NCI-H82 (cell line): Measurements from ENCODE around the gene IFITM10.
A peak's percentile ranks its signal among the peaks of the same experiment; 100 is the strongest.

Source experiments
- DNase-seq: peaks from one replicate; lab custom pipeline; 2025; lab: John Stamatoyannopoulos, UW

IFITM10 gene

GRCh38 chr11:1737080-1737757 is 13.2 kb downstream of the IFITM10 start:
- DNase-seq = no peak

- peak; percentile 10 for DNase-seq
Observed at GRCh38 chr11:1736447-1736992, 13.9 kb downstream of the IFITM10 start.

GRCh38 chr11:1735271-1735670 is 15.1 kb downstream of the IFITM10 start:
- no peak for DNase-seq

- no peak for DNase-seq
Observed at GRCh38 chr11:1734641-1735081, 15.7 kb downstream of the IFITM10 start.

- no peak for DNase-seq
Observed at GRCh38 chr11:1733716-1734640, 16.4 kb downstream of the IFITM10 start.

GRCh38 chr11:1733009-1733715 is 17.2 kb downstream of the IFITM10 start:
- no peak for DNase-seq

- no peak for DNase-seq
Observed at GRCh38 chr11:1732418-1733008, 17.9 kb downstream of the IFITM10 start.

GRCh38 chr11:1731451-1732059 is 18.8 kb downstream of the IFITM10 start:
- no peak for DNase-seq

- no peak for DNase-seq
Observed at GRCh38 chr11:1730059-1730629, 20.3 kb downstream of the IFITM10 start.

- no peak for DNase-seq
Observed at GRCh38 chr11:1729692-1730011, 20.7 kb downstream of the IFITM10 start.

- no peak for DNase-seq
Observed at GRCh38 chr11:1728931-1729691, 21.3 kb downstream of the IFITM10 start.

GRCh38 chr11:1728301-1728700 is 22.1 kb downstream of the IFITM10 start:
- no peak for DNase-seq

- DNase-seq = no peak
Observed at GRCh38 chr11:1727861-1728260, 22.5 kb downstream of the IFITM10 start.

GRCh38 chr11:1727096-1727690 is 23.2 kb downstream of the IFITM10 start:
- DNase-seq = no peak

- DNase-seq = no peak
Observed at GRCh38 chr11:1719781-1720180, 30.6 kb downstream of the IFITM10 start.

- no peak for DNase-seq
Observed at GRCh38 chr11:1718326-1718725, 32.1 kb downstream of the IFITM10 start.

GRCh38 chr11:1717745-1718144 is 32.6 kb downstream of the IFITM10 start:
- no peak for DNase-seq

GRCh38 chr11:1714908-1715885 is 35.2 kb downstream of the IFITM10 start:
- no peak for DNase-seq

- DNase-seq = no peak
Observed at GRCh38 chr11:1708716-1709115, 41.7 kb downstream of the IFITM10 start.
